ENCODE data around the gene TEX22.

Gene TEX22

GRCh38 chr14:105367116-105368031 lies 31.0 kb upstream of the TEX22 start:
- DNase-seq = no peak

- no peak for DNase-seq
These were observed 30.3 kb upstream of the TEX22 start for GRCh38 chr14:105368032-105368417.

GRCh38 chr14:105368426-105368825 lies 29.9 kb upstream of the TEX22 start:
- no peak for DNase-seq

- DNase-seq = no peak
These were observed 29.3 kb upstream of the TEX22 start for GRCh38 chr14:105368910-105369652.

- DNase-seq = no peak
These were observed 28.7 kb upstream of the TEX22 start for GRCh38 chr14:105369653-105370040.

GRCh38 chr14:105374389-105374788 lies 23.9 kb upstream of the TEX22 start:
- DNase-seq = no peak

- DNase-seq = no peak
These were observed 22.7 kb upstream of the TEX22 start for GRCh38 chr14:105375635-105376057.

GRCh38 chr14:105376521-105377440 lies 21.6 kb upstream of the TEX22 start:
- DNase-seq = no peak

- no peak for DNase-seq
These were observed 20.7 kb upstream of the TEX22 start for GRCh38 chr14:105377555-105378182.

GRCh38 chr14:105378199-105378598 lies 20.1 kb upstream of the TEX22 start:
- no peak for DNase-seq

GRCh38 chr14:105378873-105379685 lies 19.3 kb upstream of the TEX22 start:
- no peak for DNase-seq

GRCh38 chr14:105379946-105380345 lies 18.4 kb upstream of the TEX22 start:
- DNase-seq = no peak

GRCh38 chr14:105380756-105381155 lies 17.6 kb upstream of the TEX22 start:
- DNase-seq = no peak

- no peak for DNase-seq
These were observed 16.6 kb upstream of the TEX22 start for GRCh38 chr14:105381446-105382342.

GRCh38 chr14:105382343-105383082 lies 15.8 kb upstream of the TEX22 start:
- DNase-seq = no peak

- no peak for DNase-seq
These were observed 15.1 kb upstream of the TEX22 start for GRCh38 chr14:105383083-105383730.

GRCh38 chr14:105384041-105384557 lies 14.2 kb upstream of the TEX22 start:
- DNase-seq = no peak

GRCh38 chr14:105384605-105385321 lies 13.6 kb upstream of the TEX22 start:
- no peak for DNase-seq
